KOPT-K1 (cell line): Measurements from ENCODE around the gene TUSC2.

Source experiments
- H3K27ac ChIP-seq: fragments of 200-600 bp; sonication (generic); 2 replicates; pipeline ENCODE4 v1.5.1; 2016; ENCODE audit warnings: antibody characterized with exemption, mild to moderate bottlenecking, low read depth, low read length; ENCODE audit not compliant: poor library complexity, severe bottlenecking
- H3K36me3 ChIP-seq: fragments of 200-600 bp; sonication (generic); 2 replicates; pipeline ENCODE4 v1.5.1; 2017; ENCODE audit warnings: antibody characterized with exemption, mild to moderate bottlenecking, low read length, moderate library complexity; ENCODE audit not compliant: insufficient read depth
- H3K9me3 ChIP-seq: fragments of 200-600 bp; sonication (generic); 2 replicates; pipeline ENCODE4 v1.5.1; 2017; ENCODE audit warnings: antibody characterized with exemption, low read length, mild to moderate bottlenecking; ENCODE audit not compliant: insufficient read depth, poor library complexity, severe bottlenecking

The TUSC2 gene

DNA sequence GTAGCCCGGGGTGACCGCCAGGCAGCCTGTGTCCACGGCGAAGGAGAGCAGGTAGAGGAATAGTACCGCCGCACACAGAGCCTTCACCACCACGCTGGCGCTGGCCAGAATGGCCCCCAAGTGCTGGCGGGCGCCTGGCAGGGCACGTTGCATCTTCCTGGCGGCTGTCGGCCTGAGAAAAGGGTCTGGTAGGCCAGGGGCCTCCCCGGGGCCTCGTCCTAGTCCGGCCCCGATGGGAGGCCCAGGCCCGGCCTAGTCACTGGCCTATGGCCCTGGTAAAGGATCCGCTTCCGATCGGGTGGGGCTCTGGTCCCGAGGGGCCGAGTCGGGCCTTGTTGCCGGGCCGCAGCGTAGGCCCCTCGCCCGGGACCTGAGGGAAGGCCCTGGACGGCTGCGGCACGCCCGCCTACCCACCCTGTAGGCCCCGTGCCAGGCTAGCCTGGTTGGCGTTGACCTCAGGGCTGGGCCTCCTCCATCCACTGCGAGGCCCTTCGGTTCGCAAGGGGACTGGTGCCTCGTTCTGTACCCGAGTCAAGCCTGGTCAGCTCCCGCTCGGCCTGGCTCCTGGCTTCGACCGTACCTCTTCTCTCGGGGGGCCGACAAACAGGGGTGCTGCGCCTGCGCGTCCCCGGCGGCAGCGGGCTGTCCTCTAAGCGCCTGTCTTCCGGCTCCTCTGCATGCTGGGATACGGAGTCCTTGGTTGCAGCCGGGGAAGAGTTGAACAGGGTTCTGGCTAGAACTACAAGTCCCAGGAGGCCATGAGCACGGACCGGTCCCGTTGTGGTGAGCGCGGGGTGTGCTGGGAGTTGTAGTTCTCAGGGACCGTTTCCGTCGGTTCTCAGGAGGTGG, 31.1 kb upstream of the TUSC2 start, which contains the start of gene TMEM115:
TSS of gene TMEM115 (minus strand) at position 611 of the 849 bp plus-strand sequence. CDS start at position 153, 458 bp downstream.
- peaks cover 40% of the 10 kb centered on the region for H3K36me3 ChIP-seq
- H3K27ac ChIP-seq = peak within 1 kb of the TSS; percentile 69
- no peaks in the 10 kb centered on the region for H3K9me3 ChIP-seq

DNA sequence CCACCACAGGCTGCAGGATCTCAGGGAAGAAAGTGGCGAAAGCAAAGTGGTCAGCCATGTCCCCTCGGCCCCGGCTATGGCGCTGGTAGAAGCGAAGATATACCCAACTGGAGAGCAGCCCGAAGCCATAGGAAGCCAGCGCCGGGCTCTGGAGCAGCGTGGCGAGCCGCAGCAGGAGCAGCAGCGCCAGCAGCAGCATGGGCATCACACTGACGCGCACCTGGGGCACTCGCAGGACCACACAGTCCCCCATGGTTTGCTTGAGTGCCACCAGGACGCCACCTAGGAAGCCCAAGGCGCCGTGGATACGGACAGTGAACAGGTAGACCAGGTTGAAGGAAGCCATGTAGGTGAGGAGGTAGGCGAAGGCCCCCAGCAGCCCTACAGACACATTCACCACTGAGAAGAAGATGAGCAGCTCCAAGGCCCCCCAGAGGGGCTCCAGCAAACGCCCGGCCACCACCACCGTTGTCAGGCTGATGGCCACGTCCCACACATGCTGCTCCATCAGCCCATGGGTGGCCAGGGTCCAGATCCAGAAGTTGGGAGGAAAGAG, 30.4 kb upstream of the TUSC2 start:
- Histone ChIP-seq H3K27ac (peak overlapping the region; percentile 69), H3K36me3 (peaks cover 47% of the 10 kb centered on the region), H3K9me3 (no peaks in the 10 kb centered on the region)

DNA sequence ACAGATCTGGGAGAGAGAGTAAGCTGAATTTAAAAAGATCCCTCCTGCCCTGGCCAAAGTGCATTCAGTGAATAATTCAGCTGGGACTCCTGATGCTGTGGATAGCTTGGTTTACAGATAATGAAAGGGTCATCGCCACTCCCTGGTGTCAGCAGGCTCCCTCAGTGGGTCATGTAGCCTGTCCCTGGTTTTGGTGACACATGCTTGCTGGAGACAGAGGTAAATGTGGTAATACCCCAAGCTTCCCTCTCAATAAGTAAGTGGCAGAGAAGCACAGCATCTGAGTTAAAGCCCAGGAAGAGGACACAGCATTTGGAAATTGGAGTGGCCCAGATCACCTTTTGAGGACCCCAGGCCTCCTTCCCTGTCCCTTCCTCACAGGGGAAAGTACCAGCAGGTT, 29.5 kb upstream of the TUSC2 start:
- peaks cover 56% of the 10 kb centered on the region for H3K36me3 ChIP-seq
- no peaks in the 10 kb centered on the region for H3K9me3 ChIP-seq
- H3K27ac ChIP-seq = peak overlapping the region; percentile 1

- no peaks in the 10 kb centered on the region for H3K9me3 ChIP-seq
- peaks cover 64% of the 10 kb centered on the region for H3K36me3 ChIP-seq
- no peak overlapping the region for H3K27ac ChIP-seq
These were observed 28.5 kb upstream of the TUSC2 start for GRCh38 chr3:50356553-50356952.

- no peaks in the 10 kb centered on the region for H3K9me3 ChIP-seq
- H3K27ac ChIP-seq = no peak overlapping the region
- H3K36me3 ChIP-seq = peaks cover 64% of the 10 kb centered on the region
These were observed 28.0 kb upstream of the TUSC2 start for GRCh38 chr3:50355829-50356552.

GRCh38 chr3:50354850-50355249, 26.8 kb upstream of the TUSC2 start:
- Histone ChIP-seq H3K9me3 (no peaks in the 10 kb centered on the region), H3K36me3 (peaks cover 64% of the 10 kb centered on the region), H3K27ac (no peak overlapping the region)

DNA sequence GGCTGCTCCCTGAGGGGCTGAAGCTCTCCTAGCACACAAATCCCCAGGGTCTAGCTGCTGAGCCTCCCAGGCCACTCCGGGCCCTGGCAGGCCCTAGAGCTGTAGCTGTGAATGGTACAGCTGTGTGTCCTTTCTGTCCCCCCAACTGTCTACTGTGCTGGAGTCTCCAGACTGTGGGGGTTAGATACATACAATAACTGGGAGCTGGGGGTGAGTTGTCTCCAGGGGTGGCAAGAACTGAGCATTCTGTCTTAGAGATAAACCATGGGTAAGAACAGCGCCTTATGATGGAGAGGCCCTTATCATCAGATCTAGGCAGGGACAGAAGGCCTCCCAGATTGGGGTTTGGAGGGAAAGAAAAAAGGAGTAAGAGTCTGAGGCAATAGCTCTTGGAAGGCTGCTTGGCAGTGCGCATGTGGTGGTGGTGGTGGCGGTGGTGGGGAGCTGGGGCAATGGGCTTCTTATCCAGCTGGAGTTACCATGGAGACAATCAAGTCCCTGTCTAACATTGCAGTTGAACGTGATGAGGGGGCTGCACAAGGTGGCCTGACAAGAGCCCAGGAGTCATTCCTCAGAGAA, 26.3 kb upstream of the TUSC2 start:
- H3K36me3 ChIP-seq = peaks cover 68% of the 10 kb centered on the region

DNA sequence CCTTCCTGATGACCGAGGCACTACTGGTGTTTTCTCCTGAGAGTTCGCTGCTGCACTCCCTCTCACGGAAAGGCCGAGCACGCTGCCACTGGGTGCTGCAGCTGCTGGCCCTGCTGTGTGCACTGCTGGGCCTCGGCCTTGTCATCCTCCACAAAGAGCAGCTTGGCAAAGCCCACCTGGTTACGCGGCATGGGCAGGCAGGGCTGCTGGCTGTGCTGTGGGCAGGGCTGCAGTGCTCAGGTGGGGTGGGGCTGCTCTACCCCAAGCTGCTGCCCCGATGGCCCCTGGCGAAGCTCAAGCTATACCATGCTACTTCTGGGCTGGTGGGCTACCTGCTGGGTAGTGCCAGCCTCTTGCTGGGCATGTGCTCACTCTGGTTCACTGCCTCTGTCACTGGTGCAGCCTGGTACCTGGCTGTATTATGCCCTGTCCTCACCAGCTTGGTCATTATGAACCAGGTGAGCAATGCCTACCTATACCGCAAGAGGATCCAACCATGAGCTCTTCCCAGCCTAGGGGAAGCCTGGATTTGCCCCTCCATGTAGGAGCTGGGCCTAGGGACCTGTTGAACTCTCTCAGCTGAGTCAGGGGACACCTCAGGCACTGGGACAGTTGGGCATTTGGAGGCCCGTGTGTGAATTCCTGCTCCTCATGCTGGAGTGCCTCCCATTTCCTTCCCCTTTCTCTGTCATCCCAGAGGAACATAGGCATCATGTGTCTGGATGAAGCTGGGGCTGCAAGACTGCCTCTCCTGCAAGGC, 25.4 kb upstream of the TUSC2 start:
- Histone ChIP-seq H3K36me3 (peaks cover 75% of the 10 kb centered on the region), H3K27ac (no peak overlapping the region), H3K9me3 (no peaks in the 10 kb centered on the region)

More for the DNA sequence above, 26.3 kb upstream of the TUSC2 start:
- no peaks in the 10 kb centered on the region for H3K9me3 ChIP-seq
- no peak overlapping the region for H3K27ac ChIP-seq

GRCh38 chr3:50352781-50353180, 24.8 kb upstream of the TUSC2 start:
- Histone ChIP-seq H3K36me3 (peaks cover 78% of the 10 kb centered on the region), H3K27ac (no peak overlapping the region), H3K9me3 (no peaks in the 10 kb centered on the region)

- Histone ChIP-seq H3K27ac (peak overlapping the region; percentile 78), H3K9me3 (no peaks in the 10 kb centered on the region), H3K36me3 (peaks cover 69% of the 10 kb centered on the region)
These were observed 23.3 kb upstream of the TUSC2 start for GRCh38 chr3:50351323-50351697.

DNA sequence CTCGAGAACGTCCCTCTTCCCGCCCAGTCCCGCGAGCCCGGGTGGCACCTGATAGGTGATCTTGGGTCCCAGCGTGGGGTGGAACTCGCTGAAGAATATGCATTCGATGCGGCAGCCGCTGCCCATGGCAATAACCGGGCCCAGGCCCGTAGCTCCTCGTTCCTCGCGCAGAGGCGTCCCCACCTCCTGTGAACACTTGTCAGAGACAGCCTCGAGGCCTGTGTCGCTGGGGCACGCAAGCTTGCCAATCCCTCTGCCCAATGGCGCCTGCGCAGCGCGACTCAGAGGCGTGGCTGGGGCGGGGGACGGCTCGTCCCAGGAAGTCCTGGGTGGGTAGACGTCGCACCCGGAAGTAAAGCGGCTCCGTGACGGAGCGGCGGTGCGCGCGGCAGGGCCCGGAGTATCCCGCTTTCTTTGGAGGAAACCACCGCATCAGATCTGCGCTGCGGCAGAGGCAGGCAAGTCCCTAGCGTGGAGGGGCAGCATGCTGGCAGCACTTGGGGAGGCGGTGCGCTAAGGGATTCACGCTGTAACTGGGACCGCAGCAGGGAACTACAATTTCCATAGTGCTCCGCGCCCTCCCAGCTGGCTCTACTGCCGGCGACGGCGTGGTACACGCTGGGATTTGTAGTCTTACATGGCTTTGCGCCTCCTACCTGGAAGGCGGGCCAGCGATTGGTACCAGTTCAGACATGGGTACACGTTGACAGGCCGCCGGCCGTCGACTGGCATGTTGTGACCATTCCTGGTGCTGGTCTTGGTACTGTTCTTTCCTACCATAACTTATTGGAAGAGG, 22.7 kb upstream of the TUSC2 start, which contains the start of the genes CYB561D2 and NPRL2:
TSS of gene CYB561D2 (plus strand) at position 336 of the 796 bp plus-strand sequence. CDS start 572 bp downstream, outside the sequence.
TSS of gene NPRL2 (minus strand) at position 249 of the 796 bp plus-strand sequence. CDS start at position 126, 123 bp downstream.
- peak within 1 kb of the TSS; percentile 78 for H3K27ac ChIP-seq
- H3K36me3 ChIP-seq = peaks cover 63% of the 10 kb centered on the region

DNA sequence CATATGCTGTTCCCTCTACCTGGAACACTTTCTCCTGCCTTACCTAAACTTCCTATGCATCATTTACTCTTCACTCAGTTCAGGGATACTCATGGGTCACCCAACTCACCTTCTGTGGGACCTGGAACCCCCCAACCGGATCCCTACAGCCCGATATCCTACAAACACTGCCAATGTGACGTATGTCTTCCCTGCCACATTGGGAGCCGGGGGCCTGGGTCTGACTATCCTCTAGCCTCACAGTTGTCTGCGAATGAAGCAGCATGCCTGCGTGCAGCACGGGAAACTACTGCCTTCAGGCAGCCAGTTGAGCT, 22.1 kb upstream of the TUSC2 start:
- Histone ChIP-seq H3K9me3 (no peaks in the 10 kb centered on the region), H3K36me3 (peaks cover 57% of the 10 kb centered on the region), H3K27ac (peak overlapping the region; percentile 78)

More for the DNA sequence above, 22.7 kb upstream of the TUSC2 start, which contains the start of the genes CYB561D2 and NPRL2:
- H3K9me3 ChIP-seq = no peaks in the 10 kb centered on the region

DNA sequence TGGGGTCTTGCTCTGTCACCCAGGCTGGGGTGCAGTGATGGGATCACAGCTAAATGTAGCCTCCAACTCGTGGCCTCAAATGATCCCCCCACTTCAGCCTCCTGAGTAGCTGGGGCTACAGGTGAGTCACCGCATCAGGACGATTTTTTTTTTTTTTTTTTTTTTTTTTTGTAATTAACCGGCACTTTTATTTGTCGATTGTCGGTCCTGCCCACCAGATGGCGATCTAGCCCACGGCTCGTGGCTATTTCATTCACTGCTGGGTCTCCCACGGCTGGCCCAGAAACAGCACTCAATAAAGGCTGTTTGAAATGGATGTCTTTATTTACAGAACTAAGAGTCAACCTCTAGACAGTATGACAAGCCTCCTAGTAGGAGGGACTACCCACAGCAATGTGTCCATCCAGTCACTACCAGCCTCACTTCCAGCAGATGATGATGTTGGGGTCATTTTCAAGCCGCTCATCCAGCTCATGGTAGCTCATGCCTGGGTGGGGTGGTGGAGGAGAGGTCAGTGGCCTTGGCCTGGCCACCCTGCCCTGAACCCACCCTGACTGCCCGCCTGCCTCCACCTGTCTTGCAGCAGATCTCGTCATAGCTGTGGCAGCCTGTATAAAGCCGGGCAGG, 19.3 kb upstream of the TUSC2 start:
- Histone ChIP-seq H3K9me3 (no peaks in the 10 kb centered on the region), H3K27ac (no peak overlapping the region), H3K36me3 (peaks cover 29% of the 10 kb centered on the region)
